Glomerular endothelial cell (primary cell): ENCODE data around the gene C16orf54. TPM values are rescaled to one million over a fixed set of nuclear protein-coding genes. Genes with fewer than 3 reads are reported as not detected.
"Not testable (repeated sequence)": the region's sequence is repeated elsewhere in the genome, so short reads cannot be mapped to it uniquely, and the experiment has no call there.

ENCODE experiments used
- DNase-seq: peaks from one replicate; pipeline ENCODE4 v3.0.0-alpha.2; 2011; ENCODE audit warnings: low read depth, low spot score; ENCODE audit errors: extremely low read depth
- total RNA-seq: library from RNA; depleted of rRNA; stranded (reverse); fragments of >200 nt; gene quantifications from 2 replicates; pipeline ENCODE4 v1.2.3, GENCODE V29; 2015

Gene C16orf54, protein sequence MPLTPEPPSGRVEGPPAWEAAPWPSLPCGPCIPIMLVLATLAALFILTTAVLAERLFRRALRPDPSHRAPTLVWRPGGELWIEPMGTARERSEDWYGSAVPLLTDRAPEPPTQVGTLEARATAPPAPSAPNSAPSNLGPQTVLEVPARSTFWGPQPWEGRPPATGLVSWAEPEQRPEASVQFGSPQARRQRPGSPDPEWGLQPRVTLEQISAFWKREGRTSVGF
- total RNA-seq: not detected in 2 replicates

DNA sequence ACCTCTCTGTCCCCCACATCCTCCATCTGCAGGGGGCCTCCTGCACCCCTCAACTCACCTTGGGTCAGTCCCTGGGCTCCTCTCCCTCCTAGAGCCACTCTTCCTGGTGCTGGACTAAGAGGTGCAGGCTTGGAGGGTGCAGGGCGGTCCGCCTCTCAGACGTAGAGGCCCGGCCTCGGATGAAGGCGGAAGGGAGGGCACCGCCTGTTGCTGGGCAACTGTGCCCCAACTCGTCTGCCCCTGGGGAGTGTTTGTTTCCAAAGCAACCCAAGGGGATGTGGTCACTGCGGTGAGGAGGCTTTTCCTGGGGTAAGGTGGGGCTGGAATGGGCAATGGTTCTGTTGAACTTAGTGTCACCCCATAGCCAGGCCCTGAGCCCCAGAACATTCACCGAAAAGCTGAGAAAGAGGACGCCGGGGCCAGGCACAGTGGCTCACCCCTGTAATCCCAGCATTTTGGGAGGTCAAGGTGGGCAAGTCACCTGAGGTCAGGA is at the start of gene C16orf54:
C16orf54 (minus strand) TSS at position 138 of the 493 bp plus-strand sequence. CDS start 1,039 bp downstream, outside the sequence.
- no peak for DNase-seq

DNA sequence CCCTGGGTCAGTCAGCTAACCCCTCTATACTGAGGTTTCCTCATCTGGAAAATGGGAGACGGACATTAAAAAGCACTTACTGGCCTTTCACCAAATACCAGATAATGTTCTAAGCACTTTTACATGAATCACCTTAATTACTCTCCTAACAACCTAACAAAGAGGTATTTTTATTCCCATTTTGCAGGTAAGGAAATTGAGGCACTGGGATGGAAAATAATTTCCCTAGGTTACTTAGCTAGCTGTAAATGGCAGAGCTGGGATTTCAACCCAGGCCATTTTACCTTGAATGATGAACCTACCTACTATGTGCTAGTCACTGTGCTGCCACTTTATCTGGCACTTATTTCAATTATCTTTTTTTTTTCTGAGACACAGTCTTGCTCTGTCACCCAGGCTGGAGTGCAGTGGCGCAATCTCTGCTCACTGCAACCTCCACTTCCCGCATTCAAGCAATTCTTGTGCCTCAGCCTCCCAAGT is 48.5 kb upstream of the C16orf54 start:
- DNase-seq: no peak

- not testable (repeated sequence) for DNase-seq
Measured at GRCh38 chr16:29793153-29793552, 47.4 kb upstream of the C16orf54 start.

- no peak for DNase-seq
Measured at GRCh38 chr16:29791845-29792807, 46.3 kb upstream of the C16orf54 start.

DNA sequence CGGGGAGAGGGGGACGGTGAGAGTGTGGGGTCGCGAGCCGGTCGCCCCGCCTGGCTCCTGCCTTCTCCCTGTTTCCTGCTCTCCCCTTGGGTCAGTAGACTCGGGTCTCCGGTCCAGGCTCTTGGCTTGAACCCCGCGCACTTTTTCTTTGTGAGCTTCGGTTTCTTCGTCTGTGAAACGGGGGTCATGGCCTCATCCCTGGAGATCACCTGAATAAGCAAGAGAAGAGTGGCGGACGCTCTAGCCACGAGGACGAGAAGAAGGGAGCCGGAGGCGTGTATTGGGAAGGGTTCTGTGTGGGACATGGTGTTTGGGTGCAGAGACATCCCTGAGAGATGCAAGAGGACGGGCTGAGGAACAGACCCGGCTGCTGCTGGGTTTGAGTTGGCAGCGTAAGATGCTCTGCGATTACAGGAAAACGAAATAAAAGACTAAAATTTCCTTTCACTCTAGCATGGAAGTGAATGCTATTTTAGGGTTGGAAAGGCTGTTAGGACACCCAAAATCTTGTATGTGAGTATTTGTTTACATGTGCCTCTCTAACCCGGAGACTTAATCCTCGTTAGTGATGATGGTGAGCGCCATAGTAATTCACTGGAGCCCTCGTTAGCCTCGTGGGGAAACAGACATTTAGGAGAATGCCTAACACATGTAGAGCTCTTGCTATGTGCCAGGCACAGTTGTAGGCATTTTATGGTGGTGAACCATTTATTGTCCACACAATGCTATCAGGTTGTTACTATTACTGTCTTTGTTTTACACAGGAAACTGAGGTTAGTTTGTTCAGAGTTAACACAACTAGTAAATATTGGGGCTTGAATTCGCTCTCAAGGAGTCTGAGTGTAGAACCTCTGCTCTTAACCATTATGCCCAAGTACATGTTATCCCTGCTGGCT is 45.4 kb upstream of the C16orf54 start:
- no peak for DNase-seq

- peak; percentile 87 for DNase-seq
Measured at GRCh38 chr16:29790183-29790948, 44.6 kb upstream of the C16orf54 start, which contains the start of gene KIF22. TSS of gene KIF22 (plus strand) at chr16:29790751. CDS start at chr16:29790760, 9 bp downstream.

GRCh38 chr16:29789775-29790182 is 44.0 kb upstream of the C16orf54 start:
- DNase-seq: no peak

DNA sequence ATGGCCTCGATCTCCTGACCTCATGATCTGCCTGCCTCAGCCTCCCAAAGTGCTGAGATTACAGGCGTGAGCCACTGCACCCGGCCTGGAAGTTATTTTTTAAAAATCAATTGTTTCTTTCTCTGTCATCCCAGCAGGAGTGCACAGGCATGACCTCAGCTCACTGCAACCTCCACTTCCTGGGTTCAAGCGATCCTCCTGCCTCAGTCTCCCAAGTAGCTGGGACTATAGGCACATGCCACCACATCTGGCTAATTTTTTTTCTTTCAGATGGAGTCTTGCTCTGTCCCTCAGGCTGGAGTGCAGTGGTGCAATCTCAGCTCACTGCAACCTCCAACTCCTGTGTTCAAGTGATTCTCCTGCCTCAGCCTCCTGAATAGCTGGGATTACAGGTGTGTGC is 41.4 kb upstream of the C16orf54 start:
- DNase-seq: not testable (repeated sequence)

DNA sequence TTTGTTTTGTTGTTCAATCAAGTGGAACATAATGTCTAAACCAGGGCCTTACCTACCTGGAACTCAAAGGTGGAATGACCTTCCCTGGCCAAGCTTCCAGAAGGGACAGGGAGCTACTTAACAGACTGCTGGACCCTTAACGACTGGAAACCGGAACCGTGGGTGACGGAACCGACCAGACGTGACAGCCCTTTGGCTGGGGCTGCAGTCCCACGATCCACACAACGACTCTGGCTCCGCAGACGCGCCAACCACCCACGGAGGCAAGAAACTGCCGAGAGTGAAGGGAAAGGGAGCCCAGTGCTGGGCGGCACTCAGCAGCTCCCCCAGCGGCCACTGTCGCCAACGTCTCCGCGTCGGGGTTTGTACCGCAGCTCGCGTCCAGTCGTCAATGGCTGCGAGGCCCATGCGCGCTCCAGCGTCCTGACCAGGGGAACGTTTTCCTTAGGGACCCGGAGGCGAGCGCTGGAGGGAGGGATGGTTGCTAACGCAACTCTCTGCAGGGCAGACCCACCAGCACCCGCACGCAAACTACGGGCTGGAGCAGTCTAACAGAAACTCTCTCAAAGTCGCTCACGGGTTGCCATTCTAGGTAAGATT is 39.2 kb upstream of the C16orf54 start:
- DNase-seq: no peak

DNA sequence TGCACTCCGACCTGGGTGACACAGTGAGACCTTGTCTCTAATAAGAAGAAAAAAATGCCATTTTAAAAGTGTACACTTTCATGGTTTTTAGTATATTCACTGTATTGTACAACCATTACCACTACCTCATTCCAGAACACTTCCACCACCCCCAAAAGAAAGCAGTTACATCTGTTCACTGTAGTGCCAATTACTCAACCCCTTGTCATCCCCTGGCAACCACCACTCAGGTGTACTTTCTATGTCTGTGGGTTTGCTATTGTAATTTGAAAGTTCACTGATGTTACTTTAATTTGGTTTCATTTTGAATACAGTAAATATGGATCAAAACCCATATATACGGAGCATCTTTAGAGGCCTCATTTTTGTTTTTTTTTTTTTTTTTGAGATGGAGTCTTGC is 38.4 kb upstream of the C16orf54 start:
- no peak for DNase-seq

GRCh38 chr16:29783094-29783953 is 37.5 kb upstream of the C16orf54 start:
- DNase-seq: not testable (repeated sequence)

DNA sequence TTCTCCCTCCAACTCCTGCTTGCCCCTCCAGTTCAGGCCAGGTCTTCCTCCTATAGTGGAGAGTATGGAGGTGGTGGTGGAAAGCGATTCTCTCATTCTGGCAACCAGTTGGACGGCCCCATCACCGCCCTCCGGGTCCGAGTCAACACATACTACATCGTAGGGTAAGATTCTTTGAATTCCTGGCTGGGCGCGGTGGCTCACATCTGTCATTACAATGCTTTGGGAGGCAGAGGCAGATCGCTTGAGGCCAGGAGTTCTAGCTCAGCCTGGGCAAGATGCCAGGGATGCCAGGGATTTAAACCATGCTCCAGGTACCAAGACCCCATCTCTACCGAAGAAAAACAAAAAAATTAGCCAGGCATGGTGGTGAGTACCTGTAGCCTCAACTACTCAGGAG is 33.7 kb upstream of the C16orf54 start:
- DNase-seq: no peak

GRCh38 chr16:29777576-29778350 is 32.0 kb upstream of the C16orf54 start, which contains the start of gene ZG16:
TSS of gene ZG16 (plus strand) at chr16:29778256. CDS start at chr16:29779267, 1,011 bp downstream.
- DNase-seq: no peak

GRCh38 chr16:29775742-29776408 is 30.1 kb upstream of the C16orf54 start:
- no peak for DNase-seq

DNA sequence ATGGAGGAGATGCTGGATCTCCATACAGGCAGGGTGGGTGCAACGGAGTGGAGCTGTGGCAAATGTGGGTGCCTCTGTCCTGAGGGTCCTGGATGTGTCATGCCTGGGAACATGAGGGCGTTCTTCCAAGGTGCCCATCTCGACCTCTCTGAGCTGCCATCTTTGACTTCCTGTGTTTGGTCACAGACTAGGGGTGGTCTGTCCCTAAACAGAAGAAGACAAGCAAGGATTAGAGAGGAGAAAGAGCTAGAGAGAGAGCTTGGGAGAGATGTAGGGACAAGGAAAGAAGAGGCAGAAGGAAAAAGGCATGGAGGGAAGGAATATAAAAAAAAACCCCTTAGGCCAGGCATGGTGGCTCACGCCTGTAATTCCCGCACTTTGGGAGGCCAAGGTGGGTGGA is 28.9 kb upstream of the C16orf54 start:
- DNase-seq: no peak

GRCh38 chr16:29772330-29772729 is 26.5 kb upstream of the C16orf54 start:
- not testable (repeated sequence) for DNase-seq
